ENCODE results near the gene LGR6. TPM values are rescaled to one million over a fixed set of nuclear protein-coding genes. Genes with fewer than 3 reads are reported as not detected.

The LGR6 gene
- total and polyA plus RNA-seq, 10 of the 15 experiments (the other 5 are each of a cell fraction or from before 2014, with no cell fraction given): not detected

DNA sequence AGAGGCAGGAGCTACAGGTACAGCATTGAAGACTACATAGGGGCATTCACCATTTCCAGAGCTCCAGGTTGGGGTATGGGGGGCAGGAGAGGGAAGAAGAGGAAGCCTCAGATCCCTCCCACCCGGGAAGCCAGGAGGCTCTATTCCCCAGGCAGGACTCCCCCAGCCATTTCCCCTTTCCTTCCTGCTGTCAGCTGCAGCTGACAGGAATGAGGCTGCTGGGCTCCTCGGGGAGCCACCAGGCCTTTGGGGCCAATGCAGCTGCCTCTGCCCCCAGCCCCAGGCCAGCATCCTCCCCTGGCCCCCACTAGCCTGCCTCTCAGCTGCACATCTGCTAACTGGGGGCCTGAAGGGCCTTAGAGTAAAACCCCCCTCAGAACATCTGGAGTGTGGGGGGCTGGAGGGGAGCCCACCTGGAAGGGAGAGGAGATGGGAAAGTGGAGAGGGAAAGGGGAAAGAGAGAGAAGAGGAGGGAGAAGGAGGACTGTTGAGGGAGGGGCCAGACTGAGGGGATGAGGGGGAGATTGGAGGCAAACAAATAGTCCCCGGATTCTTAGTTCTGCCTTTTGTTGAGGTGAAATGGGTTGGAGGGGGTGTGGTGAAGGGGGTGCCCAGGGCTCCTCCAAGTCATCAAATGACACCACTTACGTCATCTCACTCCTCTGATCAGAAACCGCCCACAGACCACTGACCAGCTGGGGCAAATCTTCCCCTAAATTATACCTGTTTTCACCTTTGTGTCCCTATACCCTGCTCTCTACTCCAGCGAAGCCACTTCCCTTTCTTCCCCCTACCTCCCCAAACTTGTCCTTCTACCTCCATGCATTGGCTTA lies 58.0 kb downstream of the LGR6 start:
- Histone ChIP-seq H3K27ac (ENCODE audit: control insufficient read depth, insufficient read depth) (no peak overlapping the region), H3K4me2 (ENCODE audit: control insufficient read depth, insufficient read depth) (no peak overlapping the region), H3K9ac (ENCODE audit: control insufficient read depth, insufficient read depth, low read length) (no peak overlapping the region), H2AFZ (ENCODE audit: control insufficient read depth, low read depth, low read length) (no peak overlapping the region), H3K9me3 (replicated peaks; ENCODE audit: control insufficient read depth, insufficient read depth, low read length) (no peaks in the 10 kb centered on the region), H3K27me3 (replicated peaks in 1 of 2; ENCODE audit: control insufficient read depth in 2 of 2, insufficient read depth in 2 of 2, low read length in 1 of 2) (peaks cover 0 to 2% of the 10 kb centered on the region in 2 experiments; a peak in 2 of 4 replicates), H3K4me3 (no peak overlapping the region), H3K36me3 (ENCODE audit: control insufficient read depth in 2 of 2, insufficient read depth in 2 of 2, low read length in 1 of 2) (no peaks in the 10 kb centered on the region), H4K20me1 (ENCODE audit: control insufficient read depth, insufficient read depth) (no peaks in the 10 kb centered on the region), H3K4me1 (ENCODE audit: control insufficient read depth, insufficient read depth, low read length) (no peaks in the 10 kb centered on the region), H3K79me2 (ENCODE audit: control insufficient read depth, insufficient read depth, low read length) (no peaks in the 10 kb centered on the region)
- ChIA-PET SMC1A (ENCODE audit: uncharacterized antibody, unreplicated experiment) (interaction anchor here (0.7 kb wide), 1 partner anchor 51 kb away, joined by 3 read pairs; no protein-coding TSS in a partner anchor), CTCF (no interaction called here), POLR2A (no interaction called here), RAD21 (ENCODE audit: unreplicated experiment) (no interaction called here)
- 11% methylated on average over 5 of the region's 6 CpGs for WGBS (ENCODE audit: insufficient coverage, insufficient replicate concordance, low lambda C conversion rate, missing lambda C conversion rate)
- no peak for FAIRE-seq
- intact Hi-C loops (cut with micrococcal nuclease; ENCODE audit: unreplicated experiment): no loop called here
- TF ChIP-seq, protein P1, sequence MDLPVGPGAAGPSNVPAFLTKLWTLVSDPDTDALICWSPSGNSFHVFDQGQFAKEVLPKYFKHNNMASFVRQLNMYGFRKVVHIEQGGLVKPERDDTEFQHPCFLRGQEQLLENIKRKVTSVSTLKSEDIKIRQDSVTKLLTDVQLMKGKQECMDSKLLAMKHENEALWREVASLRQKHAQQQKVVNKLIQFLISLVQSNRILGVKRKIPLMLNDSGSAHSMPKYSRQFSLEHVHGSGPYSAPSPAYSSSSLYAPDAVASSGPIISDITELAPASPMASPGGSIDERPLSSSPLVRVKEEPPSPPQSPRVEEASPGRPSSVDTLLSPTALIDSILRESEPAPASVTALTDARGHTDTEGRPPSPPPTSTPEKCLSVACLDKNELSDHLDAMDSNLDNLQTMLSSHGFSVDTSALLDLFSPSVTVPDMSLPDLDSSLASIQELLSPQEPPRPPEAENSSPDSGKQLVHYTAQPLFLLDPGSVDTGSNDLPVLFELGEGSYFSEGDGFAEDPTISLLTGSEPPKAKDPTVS (IDR thresholded peaks at IDR 0.05; ENCODE audit: low read depth, low read length): no peak
- TF ChIP-seq CREB1 (IDR thresholded peaks at IDR 0.05; ENCODE audit: low read depth) (peak; percentile 54; the same call in 1 of the 2 replicates), EP300 (IDR thresholded peaks at IDR 0.05; ENCODE audit: borderline replicate concordance in 1 of 2, control insufficient read depth in 1 of 2, low read depth in 2 of 2, low read length in 2 of 2) (0 out of 4 replicates have a peak, but pooled peaks of 1 of the 2 experiments have one; percentile 11), ATF7 (IDR thresholded peaks at IDR 0.05; ENCODE audit: low read depth) (peak; percentile 84), TCF12 (IDR thresholded peaks at IDR 0.05; ENCODE audit: low read depth, low read length) (0 out of 2 replicates have a peak, but pooled peaks have one; percentile 26), NBN (IDR thresholded peaks at IDR 0.05) (0 out of 2 replicates have a peak, but pooled peaks have one; percentile 23), SPI1 (IDR thresholded peaks at IDR 0.05; ENCODE audit: borderline replicate concordance, insufficient read depth, low read depth, low read length) (peak; percentile 50; the same call in 1 of the 2 replicates), POLR2AphosphoS2 (IDR thresholded peaks at IDR 0.05; ENCODE audit: low read depth, low read length) (no peak), CHD2 (IDR thresholded peaks at IDR 0.05; ENCODE audit: borderline replicate concordance, low read depth, low read length) (no peak), RUNX3 (IDR thresholded peaks at IDR 0.05; ENCODE audit: low read length) (0 out of 2 replicates have a peak, but pooled peaks have one; percentile 10)
- TF ChIP-seq, protein P2, sequence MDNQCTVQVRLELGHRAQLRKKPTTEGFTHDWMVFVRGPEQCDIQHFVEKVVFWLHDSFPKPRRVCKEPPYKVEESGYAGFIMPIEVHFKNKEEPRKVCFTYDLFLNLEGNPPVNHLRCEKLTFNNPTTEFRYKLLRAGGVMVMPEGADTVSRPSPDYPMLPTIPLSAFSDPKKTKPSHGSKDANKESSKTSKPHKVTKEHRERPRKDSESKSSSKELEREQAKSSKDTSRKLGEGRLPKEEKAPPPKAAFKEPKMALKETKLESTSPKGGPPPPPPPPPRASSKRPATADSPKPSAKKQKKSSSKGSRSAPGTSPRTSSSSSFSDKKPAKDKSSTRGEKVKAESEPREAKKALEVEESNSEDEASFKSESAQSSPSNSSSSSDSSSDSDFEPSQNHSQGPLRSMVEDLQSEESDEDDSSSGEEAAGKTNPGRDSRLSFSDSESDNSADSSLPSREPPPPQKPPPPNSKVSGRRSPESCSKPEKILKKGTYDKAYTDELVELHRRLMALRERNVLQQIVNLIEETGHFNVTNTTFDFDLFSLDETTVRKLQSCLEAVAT (IDR thresholded peaks at IDR 0.05): 0 out of 2 replicates have a peak, but pooled peaks have one; percentile 34
- in situ Hi-C loops (cut with MboI): no loop called here
- BruUV-seq (replicated peaks): no TSS peak
- ATAC-seq: peak; percentile 84
- DNase-seq (ENCODE audit: low read depth, low spot score): no peak
